ENCODE data around the gene DYNLL2. TPM values are rescaled to one million over a fixed set of nuclear protein-coding genes. Genes with fewer than 3 reads are reported as not detected.
"Not testable (repeated sequence)": the region's sequence is repeated elsewhere in the genome, so short reads cannot be mapped to it uniquely, and the experiment has no call there.

The DYNLL2 gene
- total RNA-seq, 1 donor from 2014 or later: 31.0 TPM

- intact Hi-C loops (cut with micrococcal nuclease): no loop called here
These were observed 10.4 kb upstream of the DYNLL2 start for GRCh38 chr17:58072862-58073261.

GRCh38 chr17:58073266-58073665 is 10.0 kb upstream of the DYNLL2 start:
- intact Hi-C loops (cut with micrococcal nuclease): not testable (repeated sequence)

GRCh38 chr17:58074406-58074805 is 8.8 kb upstream of the DYNLL2 start:
- intact Hi-C loops (cut with micrococcal nuclease): not testable (repeated sequence)

DNA sequence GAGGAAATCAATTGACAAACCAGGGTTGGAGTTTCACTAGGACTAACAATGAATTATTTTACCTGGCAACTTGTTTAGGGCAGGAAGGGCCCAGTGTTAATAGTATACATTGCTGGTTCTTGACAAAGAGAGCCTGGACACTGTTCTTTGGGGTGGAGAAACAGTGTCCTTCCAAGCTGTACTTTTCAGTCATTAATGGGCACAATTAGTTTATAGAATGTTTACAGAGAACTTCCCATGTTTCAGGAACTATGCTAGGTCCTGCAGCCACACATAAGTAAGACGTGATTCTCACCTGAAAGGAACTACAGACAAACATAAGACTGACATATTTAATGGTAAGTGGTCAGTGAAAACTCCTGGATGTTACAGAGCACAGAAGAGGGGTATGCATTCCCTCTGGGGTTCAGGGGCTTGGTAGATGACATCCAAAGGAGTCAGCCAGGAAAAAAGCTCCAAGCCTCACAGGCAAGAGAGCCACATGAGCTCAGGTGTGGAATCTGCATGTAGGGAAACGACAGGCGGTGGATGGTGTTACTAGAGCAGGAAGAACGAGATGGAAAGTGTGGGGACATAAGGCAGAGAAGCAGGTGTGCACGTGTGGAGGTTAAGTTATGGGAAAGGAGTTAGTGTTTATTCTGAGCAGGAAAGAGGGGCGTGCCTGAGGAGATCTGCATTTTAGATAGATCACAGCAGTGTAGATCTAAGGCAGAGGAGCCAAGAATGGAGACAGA is 3.8 kb upstream of the DYNLL2 start:
- intact Hi-C loops (cut with micrococcal nuclease): loop anchor here (5.0 kb wide), 2 partner anchors 258 to 438 kb away; no protein-coding TSS in a partner anchor

- intact Hi-C loops (cut with micrococcal nuclease): loop anchor here (2.0 to 5.0 kb wide), 3 partner anchors 137 to 436 kb away; partner anchors contain the start of gene MKS1
These were observed 1.4 kb upstream of the DYNLL2 start for GRCh38 chr17:58081646-58082340.

- intact Hi-C loops (cut with micrococcal nuclease): loop anchor here (2.0 to 5.0 kb wide), 3 partner anchors 136 to 435 kb away; partner anchors contain the start of gene MKS1
These were observed 814 bp upstream of the DYNLL2 start for GRCh38 chr17:58082341-58082869.

GRCh38 chr17:58083491-58084316 is 485 bp downstream of the DYNLL2 start:
- intact Hi-C loops (cut with micrococcal nuclease): loop anchor here (1.0 to 5.0 kb wide), 10 partner anchors 30 to 998 kb away; partner anchors contain the start of genes AKAP1, MKS1, MRPS23 and SRSF1

DNA sequence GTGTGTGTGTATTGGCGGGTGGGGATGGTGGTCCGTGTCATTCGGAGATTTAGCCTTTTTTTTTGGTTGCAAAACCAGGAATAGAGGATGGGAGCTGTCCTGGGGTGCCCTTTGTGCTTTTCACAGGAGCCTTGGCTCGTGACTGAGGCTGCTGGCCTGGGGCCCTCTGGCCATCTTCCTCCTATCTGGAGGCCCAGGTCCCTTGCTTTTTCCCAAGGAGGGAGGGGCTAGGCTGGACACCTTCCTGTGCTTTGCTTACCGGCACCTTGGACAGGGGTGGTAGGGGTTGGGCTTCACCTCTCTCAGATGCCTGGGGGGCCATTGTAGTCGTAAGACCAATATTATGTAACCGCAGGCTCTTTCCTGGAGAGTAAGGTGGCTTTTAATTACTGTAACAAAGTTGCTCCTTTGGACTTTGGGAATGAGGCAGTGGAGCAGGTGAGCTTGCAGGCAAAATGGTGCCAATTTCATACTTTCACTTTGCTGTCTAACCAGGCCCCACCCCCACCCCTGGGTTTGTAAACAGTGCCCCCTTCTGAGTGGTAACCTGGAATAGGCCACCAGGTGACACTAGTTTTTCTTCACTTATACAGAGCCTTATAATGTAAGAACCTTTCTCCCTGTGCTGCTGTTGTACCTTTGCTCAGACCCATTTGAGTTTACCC is 1.2 kb downstream of the DYNLL2 start:
- intact Hi-C loops (cut with micrococcal nuclease): loop anchor here (1.0 to 5.0 kb wide), 7 partner anchors 29 to 999 kb away; partner anchors contain the start of genes AKAP1 and MRPS23

DNA sequence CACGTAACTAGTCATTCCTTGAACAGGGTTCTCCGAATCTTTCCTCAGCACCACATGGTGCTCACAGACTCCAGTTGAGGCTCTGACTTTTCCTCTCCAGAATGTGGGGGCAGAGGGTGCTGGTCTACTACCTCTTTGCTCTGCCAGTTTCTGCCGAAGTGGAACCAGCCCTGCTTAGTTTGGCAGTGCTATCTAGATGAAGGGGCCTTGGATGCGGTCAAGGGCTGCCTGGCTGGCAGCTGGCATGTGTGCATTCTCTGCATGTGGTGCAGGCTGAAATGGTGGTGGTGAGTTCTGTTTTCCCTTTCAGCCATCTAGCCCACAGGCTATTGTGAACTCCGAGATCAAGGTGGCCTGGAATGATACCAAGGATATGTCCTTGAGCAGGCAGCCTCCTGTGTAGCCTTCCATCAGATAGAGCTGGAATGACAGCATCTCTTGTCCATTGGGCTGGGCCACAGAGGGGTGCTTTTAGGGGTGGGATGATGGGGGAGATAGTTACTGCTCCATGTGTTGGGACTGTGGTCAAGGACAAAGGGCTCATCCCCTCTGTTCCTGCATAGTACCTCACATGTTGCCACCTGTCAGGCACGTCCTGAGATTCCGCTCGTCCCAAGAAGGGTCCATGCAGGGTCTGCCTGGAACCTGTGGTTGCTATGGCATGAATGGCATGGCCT is 2.0 kb downstream of the DYNLL2 start:
- intact Hi-C loops (cut with micrococcal nuclease): loop anchor here (2.0 kb wide), 1 partner anchor 38 kb away; no protein-coding TSS in a partner anchor

DNA sequence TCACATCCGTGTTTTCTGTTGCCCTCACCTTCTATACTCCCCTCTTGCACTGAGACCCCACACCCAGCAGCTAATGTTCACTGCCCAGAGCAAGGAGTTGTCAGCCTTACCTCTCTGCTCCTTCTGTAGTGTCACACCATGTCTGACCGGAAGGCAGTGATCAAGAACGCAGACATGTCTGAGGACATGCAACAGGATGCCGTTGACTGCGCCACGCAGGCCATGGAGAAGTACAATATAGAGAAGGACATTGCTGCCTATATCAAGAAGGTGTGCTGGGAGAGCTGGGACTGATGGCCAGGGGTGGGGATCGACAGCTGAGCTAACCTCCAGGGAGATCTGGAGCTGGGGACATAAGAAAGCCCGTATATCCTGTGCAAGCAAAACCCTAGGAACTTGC is 3.7 kb downstream of the DYNLL2 start:
- intact Hi-C loops (cut with micrococcal nuclease): no loop called here

- intact Hi-C loops (cut with micrococcal nuclease): no loop called here
These were observed 5.4 kb downstream of the DYNLL2 start for GRCh38 chr17:58088624-58089023.

DNA sequence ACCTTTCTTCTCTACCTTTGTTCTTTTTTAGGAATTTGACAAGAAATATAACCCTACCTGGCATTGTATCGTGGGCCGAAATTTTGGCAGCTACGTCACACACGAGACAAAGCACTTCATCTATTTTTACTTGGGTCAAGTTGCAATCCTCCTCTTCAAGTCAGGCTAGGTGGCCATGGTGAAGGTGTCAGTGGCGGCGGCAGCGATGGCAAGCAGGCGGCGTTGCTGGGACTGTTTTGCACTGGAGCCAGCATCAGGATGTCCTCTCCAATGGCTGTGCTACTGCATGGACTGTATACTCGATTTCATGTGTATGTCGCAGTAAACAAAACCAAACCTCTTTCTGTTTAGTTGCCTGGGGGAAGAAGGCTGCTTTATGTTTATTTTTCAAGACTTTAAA is 5.9 kb downstream of the DYNLL2 start:
- intact Hi-C loops (cut with micrococcal nuclease): no loop called here

- intact Hi-C loops (cut with micrococcal nuclease): no loop called here
These were observed 7.9 kb downstream of the DYNLL2 start for GRCh38 chr17:58091024-58091567.

GRCh38 chr17:58092101-58092796 is 9.0 kb downstream of the DYNLL2 start:
- intact Hi-C loops (cut with micrococcal nuclease): no loop called here

DNA sequence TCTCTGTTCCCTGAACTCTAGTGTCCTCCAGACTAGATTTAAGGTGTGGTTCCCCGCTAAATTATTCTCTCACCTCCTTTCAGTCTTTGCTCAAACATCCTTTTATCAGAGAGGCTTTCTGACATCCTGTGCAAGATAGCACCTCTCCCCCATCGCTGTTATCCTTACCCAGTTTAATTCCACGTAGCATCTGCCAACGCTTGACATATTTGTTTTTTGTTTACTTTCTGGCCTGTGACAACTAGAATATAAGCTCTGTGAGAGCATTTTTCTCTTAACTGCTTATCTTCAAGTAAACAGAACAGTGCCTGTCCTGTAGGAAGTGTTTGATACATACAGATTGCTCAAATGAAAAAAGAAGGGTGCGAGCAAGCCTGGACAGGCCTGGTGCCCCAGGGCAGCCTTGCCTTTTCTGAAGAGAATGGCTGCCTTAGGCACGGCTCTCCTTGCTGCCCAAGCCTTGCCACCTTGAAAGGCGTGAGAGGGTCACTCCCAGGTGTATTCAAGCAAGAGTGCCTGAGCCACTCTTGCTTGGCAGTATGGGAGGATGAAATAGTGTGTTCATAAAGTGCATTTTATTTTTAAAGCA is 9.7 kb downstream of the DYNLL2 start:
- intact Hi-C loops (cut with micrococcal nuclease): no loop called here

- intact Hi-C loops (cut with micrococcal nuclease): no loop called here
These were observed 10.9 kb downstream of the DYNLL2 start for GRCh38 chr17:58094118-58094517.

DNA sequence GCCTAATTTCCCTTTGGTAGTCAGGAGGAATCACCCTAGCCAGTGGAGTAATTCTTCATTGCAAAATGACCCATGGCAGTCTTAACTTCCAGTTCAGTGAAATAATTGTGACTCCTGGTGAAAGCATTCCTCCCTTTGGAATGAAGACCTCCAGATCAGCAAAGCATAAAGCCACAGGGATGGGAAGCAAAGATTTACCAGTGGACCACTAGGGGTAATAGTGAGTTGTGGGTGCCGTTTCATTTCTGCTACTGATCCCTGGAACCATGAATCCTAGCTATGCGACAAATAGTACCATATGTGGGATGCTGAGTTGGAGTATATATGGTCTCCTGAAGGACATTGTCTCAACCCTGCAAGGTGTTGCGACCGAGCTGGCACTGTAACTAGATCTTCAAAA is 13.7 kb downstream of the DYNLL2 start:
- intact Hi-C loops (cut with micrococcal nuclease): no loop called here

- intact Hi-C loops (cut with micrococcal nuclease): no loop called here
These were observed 14.3 kb downstream of the DYNLL2 start for GRCh38 chr17:58097384-58098088.

Measured in T-helper 1 cell treated with Interleukin-12 subunit alpha and Interleukin-12 subunit beta and Interleukin-4 antibody, amounts not matched to agents 30 ng/mL and 1 ng/mL, for 36 hours (primary cell).